H9 (cell line): Measurements from ENCODE around the gene PCDHA11. TPM values are rescaled to one million over a fixed set of nuclear protein-coding genes. Genes with fewer than 3 reads are reported as not detected.
"Not testable (repeated sequence)": the region's sequence is repeated elsewhere in the genome, so short reads cannot be mapped to it uniquely, and the experiment has no call there.

ENCODE experiments used
- DNase-seq: peaks from one replicate; pipeline ENCODE4 v3.0.0-alpha.2; 2017
- H2AFZ ChIP-seq: one replicate; pipeline ENCODE4 v1.6.1; 2013; ENCODE audit warnings: mild to moderate bottlenecking, low read length, control low read depth, moderate library complexity
- H2AK5ac ChIP-seq: 2 replicates; pipeline ENCODE4 v1.6.1; 2013; ENCODE audit warnings: low read length, control low read depth, mixed read lengths; ENCODE audit not compliant: insufficient read length
- H2BK120ac ChIP-seq: one replicate; pipeline ENCODE4 v1.6.1; 2013; ENCODE audit warnings: low read depth, mild to moderate bottlenecking, low read length, control low read depth, inconsistent platforms; ENCODE audit not compliant: poor library complexity, severe bottlenecking
- H2BK12ac ChIP-seq: 2 replicates; pipeline ENCODE4 v1.6.1; 2013; ENCODE audit warnings: low read length, control low read depth, mixed read lengths, low read depth; ENCODE audit not compliant: insufficient read length
- H2BK15ac ChIP-seq: 2 replicates; pipeline ENCODE4 v1.6.1; 2013; ENCODE audit warnings: low read depth, low read length, control low read depth
- H2BK20ac ChIP-seq: one replicate; pipeline ENCODE4 v1.6.1; 2013; ENCODE audit warnings: low read depth, mild to moderate bottlenecking, low read length, control low read depth, inconsistent platforms; ENCODE audit not compliant: poor library complexity, severe bottlenecking
- H2BK5ac ChIP-seq: 2 replicates; pipeline ENCODE4 v1.6.1; 2013; ENCODE audit warnings: low read length, control low read depth, mixed read lengths; ENCODE audit not compliant: insufficient read length
- H3K14ac ChIP-seq: 2 replicates; pipeline ENCODE4 v1.6.1; 2013; ENCODE audit warnings: low read length, control low read depth; ENCODE audit not compliant: insufficient read depth
- H3K18ac ChIP-seq: 2 replicates; pipeline ENCODE4 v1.6.1; 2013; ENCODE audit warnings: low read depth, mild to moderate bottlenecking, mixed read lengths, low read length, control low read depth; ENCODE audit not compliant: insufficient read length
- H3K23ac ChIP-seq: 2 replicates; pipeline ENCODE4 v1.6.1; 2013; ENCODE audit warnings: low read length, control low read depth, mixed read lengths, low read depth; ENCODE audit not compliant: insufficient read length
- H3K23me2 ChIP-seq: 2 replicates; pipeline ENCODE4 v1.6.1; 2013; ENCODE audit warnings: low read depth, mild to moderate bottlenecking, mixed read lengths, low read length, control low read depth; ENCODE audit not compliant: insufficient read length, poor library complexity, severe bottlenecking
- H3K27ac ChIP-seq: 2 replicates; pipeline ENCODE4 v1.5.1; 2013; ENCODE audit warnings: low read length, control low read depth, mixed read lengths, low read depth; ENCODE audit not compliant: insufficient read length
- H3K27me3 ChIP-seq: 2 replicates; pipeline ENCODE4 v1.6.1; 2013; ENCODE audit warnings: low read length, control low read depth, inconsistent platforms; ENCODE audit not compliant: insufficient read depth
- H3K4ac ChIP-seq: 2 replicates; pipeline ENCODE4 v1.6.1; 2013; ENCODE audit warnings: low read depth, mild to moderate bottlenecking, control low read depth, inconsistent platforms, low read length, moderate library complexity
- H3K4me1 ChIP-seq: 2 replicates; pipeline ENCODE4 v1.6.1; 2013; ENCODE audit warnings: low read length, control low read depth, inconsistent platforms; ENCODE audit not compliant: insufficient read depth
- H3K4me2 ChIP-seq: 2 replicates; pipeline ENCODE4 v1.6.1; 2013; ENCODE audit warnings: low read length, control low read depth, mixed read lengths; ENCODE audit not compliant: insufficient read length, insufficient read depth
- H3K56ac ChIP-seq: 2 replicates; pipeline ENCODE4 v1.6.1; 2013; ENCODE audit warnings: low read depth, mild to moderate bottlenecking, mixed read lengths, low read length, control low read depth; ENCODE audit not compliant: insufficient read length
- H3K79me1 ChIP-seq: 2 replicates; pipeline ENCODE4 v1.6.1; 2013; ENCODE audit warnings: low read depth, mild to moderate bottlenecking, moderate library complexity, low read length, control low read depth, inconsistent platforms; ENCODE audit not compliant: insufficient read depth, poor library complexity, severe bottlenecking
- H3K79me2 ChIP-seq: 2 replicates; pipeline ENCODE4 v1.6.1; 2013; ENCODE audit warnings: low read length, control low read depth, inconsistent platforms; ENCODE audit not compliant: insufficient read depth
- H3K9ac ChIP-seq: 2 replicates; pipeline ENCODE4 v1.6.1; 2013; ENCODE audit warnings: low read length, control low read depth, mixed read lengths; ENCODE audit not compliant: insufficient read length; ENCODE audit errors: extremely low read depth
- H3K9me3 ChIP-seq: one replicate; pipeline ENCODE4 v1.6.1; 2013; ENCODE audit warnings: low read depth, low read length, inconsistent platforms; ENCODE audit not compliant: control insufficient read depth
- H3T11ph ChIP-seq: one replicate; pipeline ENCODE4 v1.6.1; 2013; ENCODE audit warnings: mild to moderate bottlenecking, low read length, control low read depth, inconsistent platforms
- H4K20me1 ChIP-seq: one replicate; pipeline ENCODE4 v1.6.1; 2013; ENCODE audit not compliant: control insufficient read depth, insufficient read length, insufficient read depth
- H4K5ac ChIP-seq: 2 replicates; pipeline ENCODE4 v1.6.1; 2013; ENCODE audit warnings: low read depth, mild to moderate bottlenecking, mixed read lengths, low read length, control low read depth; ENCODE audit not compliant: insufficient read length
- H4K8ac ChIP-seq: replicated peaks from 2 replicates; pipeline ENCODE4 v1.6.1; 2013; ENCODE audit warnings: low read length, control low read depth, mixed read lengths, low read depth; ENCODE audit not compliant: insufficient read length
- H4K91ac ChIP-seq: 2 replicates; pipeline ENCODE4 v1.6.1; 2013; ENCODE audit warnings: low read depth, mild to moderate bottlenecking, moderate library complexity, mixed read lengths, low read length, control low read depth; ENCODE audit not compliant: insufficient read length
- H3K27ac Mint-ChIP-seq, 3 experiments: 2 replicates in 2 of 3; 3 replicates in 1 of 3; pipeline ENCODE4 v1.8.0; 2020 to 2021; ENCODE audit warnings: mixed read lengths in 3 of 3, mild to moderate bottlenecking in 1 of 3, moderate library complexity in 1 of 3
- H3K27me3 Mint-ChIP-seq: 2 replicates; pipeline ENCODE4 v1.8.0; 2021; ENCODE audit warnings: low read depth, mild to moderate bottlenecking, moderate library complexity, mixed read lengths
- H3K36me3 Mint-ChIP-seq, 3 experiments: 2 replicates in 2 of 3; 3 replicates in 1 of 3; pipeline ENCODE4 v1.8.0; 2020 to 2021; ENCODE audit warnings: low read depth in 3 of 3, mixed read lengths in 3 of 3; ENCODE audit not compliant: insufficient read depth in 1 of 3
- H3K4me1 Mint-ChIP-seq, 2 experiments: 2 replicates each; pipeline ENCODE4 v1.8.0; 2020; ENCODE audit warnings: mixed read lengths in 2 of 2
- H3K4me3 Mint-ChIP-seq, 2 experiments: 2 replicates in 1 of 2; 3 replicates in 1 of 2; pipeline ENCODE4 v1.8.0; 2020 to 2021; ENCODE audit warnings: mild to moderate bottlenecking in 2 of 2, mixed read lengths in 2 of 2, moderate library complexity in 1 of 2
- H3K9me3 Mint-ChIP-seq, 2 experiments: 2 replicates in 1 of 2; 3 replicates in 1 of 2; pipeline ENCODE4 v1.8.0; 2020; ENCODE audit warnings: mild to moderate bottlenecking in 2 of 2, mixed read lengths in 2 of 2, moderate library complexity in 1 of 2
- WGBS: extraction: QIAGEN DNeasy Blood & Tissue Kit; methylation state at CpG from one replicate; pipeline ENCODE4 v1.1.7; 2013; ENCODE audit warnings: missing lambda C conversion rate, low lambda C conversion rate, mixed read lengths; ENCODE audit not compliant: insufficient read length; ENCODE audit errors: extremely low coverage; 5-methylcytosine and 5-hydroxymethylcytosine counted together
- total RNA-seq: library from RNA; stranded (reverse); gene quantifications from 2 replicates; pipeline ENCODE4 v1.2.1, GENCODE V29; 2021
- TF ChIP-seq, protein P1 (sequence below): fragments of 200-600 bp; sonication (generic); conservative IDR thresholded peaks from 3 replicates; pipeline ENCODE4 v1.8.0; 2021; ENCODE audit warnings: antibody characterized with exemption, mild to moderate bottlenecking

Gene PCDHA11
- total RNA-seq, 1 experiment from 2014 or later = 6.3 TPM

- no peaks in the 10 kb centered on the region for H3K4me1 ChIP-seq
- DNase-seq = no peak
- no peaks in the 10 kb centered on the region for H3K9me3 ChIP-seq
- H3K56ac ChIP-seq = no peak overlapping the region
- no peaks in the 10 kb centered on the region for H3K79me1 ChIP-seq
- H2BK12ac ChIP-seq = no peak overlapping the region
- no peak overlapping the region for H2BK15ac ChIP-seq
- peaks cover 0 to 16% of the 10 kb centered on the region in 2 experiments; a peak in 2 of 5 replicates for H3K9me3 Mint-ChIP-seq
- no CpG with 5 or more reads among the region's 6 CpGs for WGBS
- H2BK20ac ChIP-seq = no peak overlapping the region
- no peak overlapping the region for H3K9ac ChIP-seq
- H4K5ac ChIP-seq = no peak overlapping the region
- H4K91ac ChIP-seq = no peak overlapping the region
- no peak overlapping the region for H2BK5ac ChIP-seq
- H3K18ac ChIP-seq = no peak overlapping the region
- no peak overlapping the region for H3T11ph ChIP-seq
- no peak overlapping the region for H3K4me3 Mint-ChIP-seq
- H3K27ac Mint-ChIP-seq = no peak overlapping the region
- H3K23me2 ChIP-seq = peaks cover 3% of the 10 kb centered on the region
- H2AFZ ChIP-seq = no peak overlapping the region
- no peak overlapping the region for H2AK5ac ChIP-seq
- H3K36me3 Mint-ChIP-seq = peaks cover 9 to 18% (median 15%) of the 10 kb centered on the region in 3 experiments
- H3K14ac ChIP-seq = no peak overlapping the region
- H3K79me2 ChIP-seq = no peaks in the 10 kb centered on the region
- H3K27ac ChIP-seq = no peak overlapping the region
- H4K20me1 ChIP-seq = no peaks in the 10 kb centered on the region
- TF ChIP-seq, protein P1, sequence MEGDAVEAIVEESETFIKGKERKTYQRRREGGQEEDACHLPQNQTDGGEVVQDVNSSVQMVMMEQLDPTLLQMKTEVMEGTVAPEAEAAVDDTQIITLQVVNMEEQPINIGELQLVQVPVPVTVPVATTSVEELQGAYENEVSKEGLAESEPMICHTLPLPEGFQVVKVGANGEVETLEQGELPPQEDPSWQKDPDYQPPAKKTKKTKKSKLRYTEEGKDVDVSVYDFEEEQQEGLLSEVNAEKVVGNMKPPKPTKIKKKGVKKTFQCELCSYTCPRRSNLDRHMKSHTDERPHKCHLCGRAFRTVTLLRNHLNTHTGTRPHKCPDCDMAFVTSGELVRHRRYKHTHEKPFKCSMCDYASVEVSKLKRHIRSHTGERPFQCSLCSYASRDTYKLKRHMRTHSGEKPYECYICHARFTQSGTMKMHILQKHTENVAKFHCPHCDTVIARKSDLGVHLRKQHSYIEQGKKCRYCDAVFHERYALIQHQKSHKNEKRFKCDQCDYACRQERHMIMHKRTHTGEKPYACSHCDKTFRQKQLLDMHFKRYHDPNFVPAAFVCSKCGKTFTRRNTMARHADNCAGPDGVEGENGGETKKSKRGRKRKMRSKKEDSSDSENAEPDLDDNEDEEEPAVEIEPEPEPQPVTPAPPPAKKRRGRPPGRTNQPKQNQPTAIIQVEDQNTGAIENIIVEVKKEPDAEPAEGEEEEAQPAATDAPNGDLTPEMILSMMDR = no peak
- peaks cover 0 to 3% of the 10 kb centered on the region in 2 experiments; a peak in 2 of 4 replicates for H3K4me1 Mint-ChIP-seq
- no peak overlapping the region for H3K4ac ChIP-seq
- H2BK120ac ChIP-seq = no peak overlapping the region
- H3K23ac ChIP-seq = no peak overlapping the region
- no peaks in the 10 kb centered on the region for H3K27me3 Mint-ChIP-seq
- no peak overlapping the region for H3K4me2 ChIP-seq
- H3K27me3 ChIP-seq = no peaks in the 10 kb centered on the region
- H4K8ac ChIP-seq = no peak overlapping the region
Measured at GRCh38 chr5:140822281-140822629, 46.5 kb upstream of the PCDHA11 start.

DNA sequence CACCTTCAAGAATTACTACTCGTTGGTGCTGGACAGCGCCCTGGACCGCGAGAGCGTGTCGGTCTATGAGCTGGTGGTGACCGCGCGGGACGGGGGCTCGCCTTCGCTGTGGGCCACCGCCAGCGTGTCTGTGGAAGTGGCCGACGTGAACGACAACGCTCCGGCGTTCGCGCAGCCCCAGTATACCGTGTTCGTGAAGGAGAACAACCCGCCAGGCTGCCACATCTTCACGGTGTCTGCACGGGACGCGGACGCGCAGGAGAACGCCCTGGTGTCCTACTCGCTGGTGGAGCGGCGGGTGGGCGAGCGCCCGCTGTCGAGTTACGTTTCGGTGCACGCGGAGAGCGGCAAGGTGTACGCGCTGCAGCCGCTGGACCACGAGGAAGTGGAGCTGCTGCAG lies 45.8 kb upstream of the PCDHA11 start:
- not testable (repeated sequence) for H3K4me1 Mint-ChIP-seq, H2BK15ac ChIP-seq, H3K9me3 ChIP-seq, H2AK5ac ChIP-seq, H3K9ac ChIP-seq, H2BK12ac ChIP-seq, H3K79me1 ChIP-seq, H3K4me3 Mint-ChIP-seq, H4K5ac ChIP-seq, H2BK5ac ChIP-seq, H4K8ac ChIP-seq, H3T11ph ChIP-seq, H4K91ac ChIP-seq, H2AFZ ChIP-seq, H3K27ac Mint-ChIP-seq, H3K27me3 ChIP-seq, H3K14ac ChIP-seq, H3K4me2 ChIP-seq, H4K20me1 ChIP-seq, H3K27me3 Mint-ChIP-seq, H3K23me2 ChIP-seq, DNase-seq, H3K4ac ChIP-seq, H2BK20ac ChIP-seq, H3K27ac ChIP-seq, H3K4me1 ChIP-seq, H3K18ac ChIP-seq, H3K79me2 ChIP-seq, H3K23ac ChIP-seq, H3K56ac ChIP-seq, H2BK120ac ChIP-seq
- Mint-ChIP-seq H3K36me3 (peaks cover 9 to 18% (median 15%) of the 10 kb centered on the region in 3 experiments), H3K9me3 (peaks cover 2 to 16% of the 10 kb centered on the region in 2 experiments; a peak in 3 of 5 replicates)
- no CpG with 5 or more reads among the region's 48 CpGs for WGBS
